HTERT RPE-1 (cell line): ENCODE results near the gene DCAF8L1.
"Not testable (repeated sequence)": the region's sequence is repeated elsewhere in the genome, so short reads cannot be mapped to it uniquely, and the experiment has no call there.

Experiments used
- in situ Hi-C: fragments of 300-500 bp; cut with MboI; formaldehyde crosslinking; loops from 4 replicates; pipeline ENCODE4 v1.14.3; 2020; ENCODE audit warnings: low sequenced_read_pairs

Gene DCAF8L1

DNA sequence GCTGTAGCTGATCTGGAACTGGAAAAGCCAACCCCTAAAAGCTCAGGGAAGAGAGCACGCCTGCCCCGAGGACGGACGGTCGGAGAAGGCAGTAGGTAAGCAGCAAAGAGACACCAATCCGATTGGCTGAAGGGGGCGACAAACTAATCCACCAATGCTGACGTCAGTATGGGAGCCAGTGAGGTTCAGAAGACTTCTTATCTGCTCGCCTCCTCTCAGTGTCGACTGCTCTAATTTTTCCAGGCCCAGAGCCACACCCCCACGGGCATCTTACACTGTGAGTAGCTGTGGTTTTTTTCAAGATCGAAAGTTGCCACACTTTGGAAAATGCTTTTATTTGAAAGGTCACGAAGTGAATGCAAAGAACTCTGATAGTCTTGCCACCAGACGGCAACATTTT is at the start of gene DCAF8L1:
Gene DCAF8L1 (minus strand): TSS at position 101 of the 400 bp plus-strand sequence. CDS start 115 bp downstream, outside the sequence.
- in situ Hi-C loops: no loop called here

DNA sequence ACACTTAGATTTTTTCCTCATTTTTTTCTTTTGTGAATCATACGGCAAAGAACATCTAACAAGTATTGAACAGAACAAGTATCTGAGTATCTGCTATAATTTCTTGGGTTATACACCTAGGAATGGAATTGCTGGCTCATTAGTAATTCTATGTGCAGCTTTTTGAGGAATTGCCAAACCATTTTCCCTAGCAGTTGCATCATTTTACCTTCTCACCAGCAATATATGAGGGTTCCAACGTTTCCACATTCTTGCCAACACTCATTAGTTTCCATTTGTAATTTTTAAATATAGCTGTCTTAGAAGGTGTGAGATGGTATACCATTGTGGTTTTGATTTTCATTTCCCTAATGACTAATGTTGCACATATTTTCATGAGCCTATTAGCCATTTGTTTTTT is 41.1 kb upstream of the DCAF8L1 start:
- in situ Hi-C loops: no loop called here

- in situ Hi-C loops: no loop called here
Observed at GRCh38 chrX:28016823-28017222, 35.6 kb upstream of the DCAF8L1 start.

DNA sequence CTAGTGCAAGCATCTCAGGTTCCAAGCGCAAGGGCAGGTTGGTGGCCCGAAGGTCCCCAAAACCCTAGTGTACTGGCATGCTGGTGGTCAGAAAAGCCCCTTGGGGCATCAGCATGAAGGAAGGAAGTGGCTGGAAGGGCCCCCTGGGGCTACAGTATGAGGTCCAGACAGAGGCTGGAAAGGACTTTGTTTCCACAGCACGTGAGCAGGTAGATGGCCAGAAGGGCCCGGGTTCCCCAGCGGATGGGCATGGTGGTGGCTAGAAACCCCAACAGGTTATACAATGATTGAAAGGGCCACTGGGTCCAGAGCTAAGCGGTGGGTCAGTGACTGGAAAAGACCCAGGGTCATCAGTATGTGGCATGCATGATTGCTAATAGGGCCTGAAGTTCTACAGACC is 34.7 kb upstream of the DCAF8L1 start:
- in situ Hi-C loops: no loop called here

GRCh38 chrX:28010875-28011274 is 29.6 kb upstream of the DCAF8L1 start:
- in situ Hi-C loops: no loop called here

- in situ Hi-C loops: no loop called here
Observed at GRCh38 chrX:27998666-27999065, 17.4 kb upstream of the DCAF8L1 start.

DNA sequence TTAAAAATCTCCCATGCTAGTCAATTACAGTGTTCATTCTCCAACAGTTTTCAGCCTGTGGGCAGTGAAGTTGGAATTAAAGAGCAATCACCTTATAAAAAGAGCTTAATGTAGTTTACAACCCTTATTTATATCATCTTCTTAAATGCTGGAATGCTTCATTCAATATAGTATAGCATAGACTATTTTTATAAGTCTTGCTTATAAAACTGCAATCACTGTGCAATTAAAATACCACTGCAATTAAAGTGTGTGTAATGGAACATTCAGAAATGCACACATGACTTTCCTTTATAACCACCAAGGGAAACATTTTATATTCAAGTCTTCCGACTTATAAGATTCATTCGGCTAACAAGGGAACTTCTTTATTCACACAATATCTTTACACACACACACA is 16.4 kb upstream of the DCAF8L1 start:
- in situ Hi-C loops: no loop called here

GRCh38 chrX:27996132-27996531 is 14.9 kb upstream of the DCAF8L1 start:
- in situ Hi-C loops: no loop called here

DNA sequence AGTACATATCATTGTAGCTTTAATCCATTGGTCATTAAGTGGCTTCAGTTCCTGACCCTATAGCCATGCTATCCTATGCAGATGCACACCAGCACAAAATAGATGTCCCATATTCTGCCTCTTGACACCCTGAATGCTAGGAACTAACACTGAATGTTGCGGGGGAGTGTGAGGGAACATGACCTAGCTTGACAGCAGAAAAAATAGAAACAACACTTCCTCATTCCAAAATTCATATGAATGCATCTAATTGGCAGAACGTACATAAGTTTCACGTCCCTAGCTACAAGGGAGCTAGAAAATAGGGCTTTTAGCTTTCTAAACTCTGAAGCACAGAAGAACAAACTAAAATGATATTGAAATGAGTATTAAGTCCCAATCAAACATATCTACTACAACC is 14.4 kb upstream of the DCAF8L1 start:
- in situ Hi-C loops: no loop called here

GRCh38 chrX:27987862-27988646 is 6.8 kb upstream of the DCAF8L1 start:
- in situ Hi-C loops: no loop called here

- in situ Hi-C loops: not testable (repeated sequence)
Observed at GRCh38 chrX:27976934-27977333, 4.3 kb downstream of the DCAF8L1 start.

- in situ Hi-C loops: no loop called here
Observed at GRCh38 chrX:27976284-27976683, 5.0 kb downstream of the DCAF8L1 start.

DNA sequence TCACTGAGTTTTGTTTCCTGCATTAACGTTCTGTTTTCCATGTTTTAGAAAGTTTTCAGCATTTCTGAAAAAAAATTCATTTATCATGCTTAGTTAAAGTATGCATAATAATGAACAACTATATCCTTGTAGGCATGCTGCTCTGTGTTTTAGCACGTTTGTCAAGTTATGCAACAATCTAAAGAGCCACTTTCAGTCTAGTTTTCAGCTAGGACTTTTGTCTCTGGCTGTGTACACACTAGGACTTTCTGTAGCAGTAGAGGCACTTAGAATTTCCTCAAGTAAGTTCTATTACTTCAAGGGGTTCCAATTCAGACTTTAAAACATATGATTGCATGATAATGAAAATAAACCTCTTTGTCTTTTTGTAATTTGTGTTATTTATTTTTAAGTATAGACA is 12.4 kb downstream of the DCAF8L1 start:
- in situ Hi-C loops: no loop called here

GRCh38 chrX:27968352-27968751 is 12.9 kb downstream of the DCAF8L1 start:
- in situ Hi-C loops: no loop called here

GRCh38 chrX:27966955-27967354 is 14.3 kb downstream of the DCAF8L1 start:
- in situ Hi-C loops: no loop called here

- in situ Hi-C loops: no loop called here
Observed at GRCh38 chrX:27966492-27966891, 14.8 kb downstream of the DCAF8L1 start.

DNA sequence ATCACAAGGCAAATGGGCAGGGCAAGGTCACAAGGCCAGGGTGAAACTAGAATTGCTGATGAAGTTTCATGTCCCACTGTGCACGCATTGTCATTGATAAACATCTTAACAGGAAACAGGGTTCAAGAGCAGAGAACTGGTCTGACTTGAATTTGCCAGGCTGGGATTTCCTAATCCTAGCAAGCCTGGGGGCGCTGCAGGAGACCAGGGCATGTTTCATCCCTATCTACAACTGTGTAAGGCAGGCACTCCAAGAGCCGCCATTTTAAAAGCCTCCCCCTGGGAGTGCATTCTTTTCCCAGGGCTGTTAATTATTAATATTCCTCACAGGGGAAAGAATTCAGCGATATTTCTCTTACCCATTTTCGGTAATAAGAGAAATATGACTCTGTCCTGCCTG is 15.9 kb downstream of the DCAF8L1 start:
- in situ Hi-C loops: not testable (repeated sequence)

DNA sequence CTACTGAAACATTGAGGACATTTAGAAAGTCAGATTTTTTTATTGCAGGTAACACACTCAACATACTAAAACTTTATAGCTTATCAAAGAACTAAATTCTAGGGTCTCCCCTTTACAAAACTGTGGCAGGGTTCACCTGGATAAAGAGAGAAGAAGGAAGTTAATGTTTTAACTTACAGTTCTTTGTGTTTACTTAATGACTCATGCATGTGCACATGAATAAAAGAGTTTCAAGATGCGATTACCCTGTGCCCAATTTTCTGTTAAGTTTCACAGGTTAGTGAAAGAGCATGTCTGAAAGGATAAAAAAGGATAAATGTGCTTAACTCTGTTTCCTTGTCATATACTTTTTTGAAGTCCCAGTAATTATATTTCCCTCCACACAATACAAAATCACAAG is 16.8 kb downstream of the DCAF8L1 start:
- in situ Hi-C loops: no loop called here

GRCh38 chrX:27960410-27960809 is 20.8 kb downstream of the DCAF8L1 start:
- in situ Hi-C loops: not testable (repeated sequence)

DNA sequence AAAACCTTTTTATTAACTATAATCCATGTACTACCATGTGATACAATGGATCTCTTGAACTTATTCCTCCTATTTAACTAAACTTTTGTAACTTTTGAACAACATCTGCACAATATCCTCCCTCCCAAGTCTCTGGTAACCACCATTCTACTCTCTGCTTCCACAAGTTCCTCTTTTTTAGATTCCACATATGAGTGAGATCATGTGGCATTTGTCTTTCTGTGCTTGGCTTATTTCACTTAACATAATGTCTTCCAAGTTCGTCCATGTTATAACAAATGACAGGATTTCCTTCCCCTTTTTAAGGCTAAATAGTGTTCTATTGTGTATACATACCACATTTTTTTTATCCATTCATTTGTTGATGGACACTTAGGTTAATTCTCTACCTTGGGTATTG is 28.1 kb downstream of the DCAF8L1 start:
- in situ Hi-C loops: no loop called here

DNA sequence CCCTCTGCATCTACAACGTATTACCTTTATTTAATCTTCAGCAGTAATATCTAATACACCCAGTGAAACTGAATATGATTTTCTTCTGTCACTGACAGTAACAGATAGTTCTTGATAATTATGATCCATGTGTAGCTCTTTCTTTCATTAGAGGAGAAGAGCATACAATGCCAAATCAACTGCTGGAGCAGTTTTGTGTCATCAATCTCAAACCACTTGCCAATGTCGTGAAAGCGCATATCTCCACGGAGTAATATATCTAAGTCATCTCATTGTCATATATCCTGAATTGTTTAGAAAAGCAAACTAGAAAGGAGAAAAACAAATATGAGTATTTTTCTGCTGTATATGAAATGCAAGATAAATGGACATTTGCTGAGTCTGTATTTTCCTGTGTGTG is 47.9 kb downstream of the DCAF8L1 start:
- in situ Hi-C loops: no loop called here
